ENCODE data around the gene VPS35L. TPM values are rescaled to one million over a fixed set of nuclear protein-coding genes. Genes with fewer than 3 reads are reported as not detected.

The VPS35L gene
- total and polyA plus RNA-seq, 8 donors, result 15.2 to 205 (median 29.7) TPM

Other genes starting within 250 kb of the VPS35L start
- 10 to 100 TPM in 4 of 5 donors, 1 to 10 TPM in 1; 7.2 to 92.7 (median 54.3) TPM for gene TMC5, start 137.8 kb upstream of the VPS35L start, total RNA-seq
- gene TMC5, start 137.8 kb upstream of the VPS35L start, polyA plus RNA-seq, result 10 to 100 TPM; 16.0 to 28.0 (median 17.4) TPM
- gene GDE1, start 33.6 kb upstream of the VPS35L start, total RNA-seq, result 10 to 100 TPM; 27.8 to 80.0 (median 37.9) TPM
- gene GDE1, start 33.6 kb upstream of the VPS35L start, polyA plus RNA-seq, result 10 to 100 TPM; 35.8 to 59.1 (median 41.7) TPM
- 10 to 100 TPM in 3 of 5 donors, 1 to 10 TPM in 2; 2.3 to 67.7 (median 24.3) TPM for gene CCP110, start 31.8 kb upstream of the VPS35L start, total RNA-seq
- gene CCP110, start 31.8 kb upstream of the VPS35L start, polyA plus RNA-seq, result 1 to 10 TPM; 4.2 to 5.8 (median 5.1) TPM
- gene KNOP1, start 162.5 kb downstream of the VPS35L start, total RNA-seq, result 10 to 100 TPM in 4 of 5 donors, 1 to 10 TPM in 1; 7.2 to 26.3 (median 14.2) TPM
- 10 to 100 TPM in 2 of 3 donors, 1 to 10 TPM in 1; 9.6 to 15.1 (median 12.1) TPM for gene KNOP1, start 162.5 kb downstream of the VPS35L start, polyA plus RNA-seq
- 10 to 100 TPM in 3 of 5 donors, 1 to 10 TPM in 2; 3.5 to 100.0 (median 20.7) TPM for gene IQCK, start 162.6 kb downstream of the VPS35L start, total RNA-seq
- gene IQCK, start 162.6 kb downstream of the VPS35L start, polyA plus RNA-seq, result 10 to 100 TPM in 1 of 3 donors, 1 to 10 TPM in 2; 7.7 to 18.0 (median 9.1) TPM

All from stomach (tissue), 8 donors.